ENCODE measurements around the gene ALG9. TPM values are rescaled to one million over a fixed set of nuclear protein-coding genes. Genes with fewer than 3 reads are reported as not detected.
"Not testable (repeated sequence)": the region's sequence is repeated elsewhere in the genome, so short reads cannot be mapped to it uniquely, and the experiment has no call there.

Gene ALG9
- total RNA-seq, 8 experiments from 2014 or later = 46.9 to 57.0 (median 53.9) TPM

- ATAC-seq (replicated peaks in 6 of 8) = peak in 1 of 8 experiments; percentile 5
- H3K4me1 ChIP-seq (replicated peaks in 1 of 2) = peaks cover 6 to 7% of the 10 kb centered on the region in 2 donors
- in situ Hi-C loops (cut with MboI; ENCODE audit: low pct_unique_long_range_greater_than_20kb in 2 of 9, low sequenced_read_pairs in 9 of 9, unreplicated experiment in 9 of 9) = no loop called here
- 18 to 87% (median 69%) methylated on average over 1 to 9 of the region's 9 CpGs for WGBS, 10 experiments
- H3K4me3 ChIP-seq = no peak overlapping the region
- H3K27ac ChIP-seq = no peak overlapping the region
These were observed 39.5 kb upstream of the ALG9 start for GRCh38 chr11:111910676-111911562.

- H3K4me1 ChIP-seq (replicated peaks in 1 of 2) = peaks cover 6 to 7% of the 10 kb centered on the region in 2 donors
- H3K27ac ChIP-seq = no peak overlapping the region
- in situ Hi-C loops (cut with MboI; ENCODE audit: low pct_unique_long_range_greater_than_20kb in 2 of 9, low sequenced_read_pairs in 9 of 9, unreplicated experiment in 9 of 9) = no loop called here
- no peak for ATAC-seq (replicated peaks in 6 of 8)
- H3K4me3 ChIP-seq = no peak overlapping the region
- 65 to 96% (median 83%) methylated on average over 1 to 5 of the region's 5 CpGs; no CpG with 5 or more reads in 1 of the 10 experiments for WGBS, 10 experiments
These were observed 38.0 kb upstream of the ALG9 start for GRCh38 chr11:111909378-111909777.

GRCh38 chr11:111908639-111909305 is 37.4 kb upstream of the ALG9 start:
- Histone ChIP-seq H3K27ac (no peak overlapping the region), H3K4me1 (replicated peaks in 1 of 2) (peaks cover 6 to 7% of the 10 kb centered on the region in 2 donors), H3K4me3 (no peak overlapping the region)
- 17 to 100% (median 82%) methylated on average over 1 to 5 of the region's 5 CpGs for WGBS, 10 experiments
- in situ Hi-C loops (cut with MboI; ENCODE audit: low pct_unique_long_range_greater_than_20kb in 2 of 9, low sequenced_read_pairs in 9 of 9, unreplicated experiment in 9 of 9) = no loop called here
- no peak for ATAC-seq (replicated peaks in 6 of 8)

GRCh38 chr11:111906680-111907079 is 35.3 kb upstream of the ALG9 start:
- H3K4me1 ChIP-seq (replicated peaks in 1 of 2) = no peaks in the 10 kb centered on the region
- no peak overlapping the region for H3K27ac ChIP-seq
- H3K4me3 ChIP-seq = no peak overlapping the region
- WGBS, 10 experiments = 0 to 100% (median 80%) methylated on average over 1 of the region's 1 CpG; no CpG with 5 or more reads in 1 of the 10 experiments
- in situ Hi-C loops (cut with MboI; ENCODE audit: low pct_unique_long_range_greater_than_20kb in 2 of 9, low sequenced_read_pairs in 9 of 9, unreplicated experiment in 9 of 9) = no loop called here
- peak in 1 of 8 experiments; percentile 24 for ATAC-seq (replicated peaks in 6 of 8)

GRCh38 chr11:111905411-111905810 is 34.0 kb upstream of the ALG9 start:
- WGBS, 10 experiments = 14 to 100% (median 80%) methylated on average over 1 to 2 of the region's 2 CpGs; no CpG with 5 or more reads in 4 of the 10 experiments
- Histone ChIP-seq H3K27ac (no peak overlapping the region), H3K4me1 (replicated peaks in 1 of 2) (no peaks in the 10 kb centered on the region), H3K4me3 (no peak overlapping the region)
- in situ Hi-C loops (cut with MboI; ENCODE audit: low pct_unique_long_range_greater_than_20kb in 2 of 9, low sequenced_read_pairs in 9 of 9, unreplicated experiment in 9 of 9) = no loop called here
- ATAC-seq (replicated peaks in 6 of 8) = no peak

- Histone ChIP-seq H3K4me3 (no peak overlapping the region), H3K4me1 (replicated peaks in 1 of 2) (no peaks in the 10 kb centered on the region), H3K27ac (no peak overlapping the region)
- in situ Hi-C loops (cut with MboI; ENCODE audit: low pct_unique_long_range_greater_than_20kb in 2 of 9, low sequenced_read_pairs in 9 of 9, unreplicated experiment in 9 of 9) = loop anchor here in 1 of 9 experiments (25.0 kb wide), 1 partner anchor 100 kb away; no protein-coding TSS in a partner anchor
- no peak for ATAC-seq (replicated peaks in 6 of 8)
- 50 to 100% (median 80%) methylated on average over 1 to 2 of the region's 2 CpGs for WGBS, 10 experiments
These were observed 15.5 kb upstream of the ALG9 start for GRCh38 chr11:111886844-111887243.

- in situ Hi-C loops (cut with MboI; ENCODE audit: low pct_unique_long_range_greater_than_20kb in 2 of 9, low sequenced_read_pairs in 9 of 9, unreplicated experiment in 9 of 9) = loop anchor here in 1 of 9 experiments (25.0 kb wide), 1 partner anchor 101 kb away; no protein-coding TSS in a partner anchor
- WGBS, 10 experiments = 43 to 100% (median 76%) methylated on average over 1 to 4 of the region's 4 CpGs
- Histone ChIP-seq H3K4me3 (no peak overlapping the region), H3K4me1 (replicated peaks in 1 of 2) (no peaks in the 10 kb centered on the region), H3K27ac (no peak overlapping the region)
- ATAC-seq (replicated peaks in 6 of 8) = no peak
These were observed 14.7 kb upstream of the ALG9 start for GRCh38 chr11:111886032-111886431.

- H3K27ac ChIP-seq; H3K4me3 ChIP-seq; ATAC-seq (replicated peaks in 6 of 8); H3K4me1 ChIP-seq (replicated peaks in 1 of 2): not testable (repeated sequence)
- in situ Hi-C loops (cut with MboI; ENCODE audit: low pct_unique_long_range_greater_than_20kb in 2 of 9, low sequenced_read_pairs in 9 of 9, unreplicated experiment in 9 of 9) = loop anchor here in 1 of 9 experiments (25.0 kb wide), 1 partner anchor 102 kb away; no protein-coding TSS in a partner anchor
- 40 to 100% (median 78%) methylated on average over 1 to 4 of the region's 4 CpGs; no CpG with 5 or more reads in 4 of the 10 experiments for WGBS, 10 experiments
These were observed 13.7 kb upstream of the ALG9 start for GRCh38 chr11:111885053-111885452.

GRCh38 chr11:111882202-111882601 is 10.8 kb upstream of the ALG9 start:
- no peak overlapping the region for H3K27ac ChIP-seq
- in situ Hi-C loops (cut with MboI; ENCODE audit: low pct_unique_long_range_greater_than_20kb in 2 of 9, low sequenced_read_pairs in 9 of 9, unreplicated experiment in 9 of 9) = loop anchor here in 1 of 9 experiments (25.0 kb wide), 1 partner anchor 105 kb away; no protein-coding TSS in a partner anchor
- H3K4me1 ChIP-seq (replicated peaks in 1 of 2) = peaks cover 10 to 11% of the 10 kb centered on the region in 2 donors
- 60 to 100% (median 96%) methylated on average over 1 to 5 of the region's 5 CpGs; no CpG with 5 or more reads in 1 of the 10 experiments for WGBS, 10 experiments
- ATAC-seq (replicated peaks in 6 of 8) = no peak
- no peak overlapping the region for H3K4me3 ChIP-seq

- WGBS, 10 experiments = 23 to 62% (median 42%) methylated on average over 2 to 6 of the region's 6 CpGs
- Histone ChIP-seq H3K4me1 (replicated peaks in 1 of 2) (peaks cover 10 to 11% of the 10 kb centered on the region in 2 donors), H3K4me3 (peak overlapping the region; percentile 53 to 63 (median 58)), H3K27ac (peak overlapping the region; percentile 94 to 97)
- in situ Hi-C loops (cut with MboI; ENCODE audit: low pct_unique_long_range_greater_than_20kb in 2 of 9, low sequenced_read_pairs in 9 of 9, unreplicated experiment in 9 of 9) = loop anchor here in 2 of 9 experiments (10.0 to 25.0 kb wide), 2 partner anchors 95 to 108 kb away; no protein-coding TSS in a partner anchor
- ATAC-seq (replicated peaks in 6 of 8) = peak in 6 of 8 experiments; percentile 0 to 6 (median 2)
These were observed 8.2 kb upstream of the ALG9 start for GRCh38 chr11:111879637-111879960.

- in situ Hi-C loops (cut with MboI; ENCODE audit: low pct_unique_long_range_greater_than_20kb in 2 of 9, low sequenced_read_pairs in 9 of 9, unreplicated experiment in 9 of 9) = loop anchor here in 2 of 9 experiments (10.0 to 25.0 kb wide), 2 partner anchors 96 to 108 kb away; no protein-coding TSS in a partner anchor
- WGBS, 10 experiments = 0 to 4% (median 0%) methylated on average over 1 to 17 of the region's 55 CpGs; no CpG with 5 or more reads in 3 of the 10 experiments
These were observed 7.7 kb upstream of the ALG9 start, which contains the start of the genes CFAP68 and FDXACB1 for GRCh38 chr11:111878849-111879636. CFAP68 (plus strand) TSS chr11:111879541; CDS start chr11:111879561, 20 bp downstream. FDXACB1 (minus strand) TSS chr11:111879165; CDS start chr11:111879132, 33 bp downstream.

GRCh38 chr11:111878385-111878848 is 7.0 kb upstream of the ALG9 start:
- no peak for ATAC-seq (replicated peaks in 6 of 8)
- peak overlapping the region; percentile 53 to 63 (median 58) for H3K4me3 ChIP-seq
- H3K4me1 ChIP-seq (replicated peaks in 1 of 2) = peaks cover 10 to 11% of the 10 kb centered on the region in 2 donors
- in situ Hi-C loops (cut with MboI; ENCODE audit: low pct_unique_long_range_greater_than_20kb in 2 of 9, low sequenced_read_pairs in 9 of 9, unreplicated experiment in 9 of 9) = loop anchor here in 2 of 9 experiments (10.0 to 25.0 kb wide), 2 partner anchors 96 to 109 kb away; no protein-coding TSS in a partner anchor
- WGBS, 10 experiments = 0 to 20% (median 1%) methylated on average over 2 to 12 of the region's 13 CpGs
- peak overlapping the region; percentile 94 to 97 for H3K27ac ChIP-seq

More at GRCh38 chr11:111878849-111879636, 7.7 kb upstream of the ALG9 start, which contains the start of the genes CFAP68 and FDXACB1:
- peaks cover 10 to 11% of the 10 kb centered on the region in 2 donors for H3K4me1 ChIP-seq (replicated peaks in 1 of 2)
- ATAC-seq (replicated peaks in 6 of 8) = peak; percentile 86 to 91 (median 89)
- H3K27ac ChIP-seq = peak within 1 kb of the TSS; percentile 94 to 97
- peak within 1 kb of the TSS; percentile 53 to 63 (median 58) for H3K4me3 ChIP-seq

Measured in motor neuron (in vitro differentiated cells).